Measurements from ENCODE around the gene PRELP. TPM values are rescaled to one million over a fixed set of nuclear protein-coding genes. Genes with fewer than 3 reads are reported as not detected.

PRELP gene
- total and polyA plus RNA-seq, 9 of the 15 experiments (the other 6 are each of a cell fraction or from before 2014, with no cell fraction given), result 0.04 TPM; not detected in 8

GRCh38 chr1:203468326-203468725 lies 7.3 kb upstream of the PRELP start:
- FAIRE-seq (no peak), ATAC-seq (no peak), DNase-seq (ENCODE audit: extremely low read depth in 1 of 4, low spot score in 3 of 4) (no peak)
- peaks cover 13% of the 10 kb centered on the region for H4K20me1 ChIP-seq (replicated peaks; ENCODE audit: control insufficient read depth, insufficient read depth, low read length)
- TF ChIP-seq SAFB2 (IDR thresholded peaks at IDR 0.05; ENCODE audit: borderline replicate concordance, low read depth, low read length, severe bottlenecking) (no peak), REST (IDR thresholded peaks at IDR 0.05; ENCODE audit: borderline replicate concordance) (no peak), REST (CRISPR knock-in tag; IDR thresholded peaks at IDR 0.05; ENCODE audit: low read depth) (no peak)
- no peaks in the 10 kb centered on the region for H3K36me3 ChIP-seq (ENCODE audit: control insufficient read depth, insufficient read depth, low read length)
- H3K4me3 ChIP-seq, result no peak overlapping the region
- CTCF ChIA-PET (ENCODE audit: low intra/inter-chr PET ratio), result no interaction called here
- peaks cover 50 to 83% of the 10 kb centered on the region in 2 experiments for H3K27me3 ChIP-seq (ENCODE audit: control insufficient read depth in 2 of 2, insufficient read depth in 2 of 2, low read length in 2 of 2)
- H3K4me1 ChIP-seq (replicated peaks in 1 of 2; ENCODE audit: control insufficient read depth in 2 of 2, insufficient read depth in 2 of 2, low read length in 2 of 2), result no peaks in the 10 kb centered on the region
- POLR2A ChIA-PET, result no interaction called here
- H2AFZ ChIP-seq (ENCODE audit: low read depth, low read length), result no peak overlapping the region
- H3K9ac ChIP-seq (ENCODE audit: insufficient read depth in 1 of 2, low read depth in 2 of 2, low read length in 2 of 2), result no peak overlapping the region
- H3K9me1 ChIP-seq (ENCODE audit: control insufficient read depth, insufficient read depth, low read length), result no peaks in the 10 kb centered on the region
- in situ Hi-C loops (cut with MboI) (no loop called here), intact Hi-C loops (cut with micrococcal nuclease) (no loop called here)
- H3K4me2 ChIP-seq (ENCODE audit: insufficient read depth, low read length), result no peak overlapping the region
- no peaks in the 10 kb centered on the region for H3K79me2 ChIP-seq (ENCODE audit: control insufficient read depth, insufficient read depth, low read length)
- no peak overlapping the region for H3K27ac ChIP-seq (ENCODE audit: extremely low read depth, low read depth, low read length)
- no peaks in the 10 kb centered on the region for H3K9me3 ChIP-seq (replicated peaks; ENCODE audit: control insufficient read depth, insufficient read depth, low read depth, low read length)
- 0% methylated on average over 2 of the region's 2 CpGs for WGBS (ENCODE audit: insufficient coverage, low coverage, missing lambda C conversion rate)
- no TSS peak for BruUV-seq (replicated peaks)
